Tibial artery (tissue), 4 donors: Measurements from ENCODE around the gene POPDC2.

Source experiments
- DNase-seq, 2 donors: peaks; one replicate each; pipeline ENCODE4 v3.0.0-alpha.2; 2019
- H3K27ac ChIP-seq, 2 donors: fragments of 200-600 bp; sonication (generic) in 1 of 2; 1 replicate in 1 of 2; 2 replicates in 1 of 2; pipeline ENCODE4 v1.5.1; 2018 to 2019; ENCODE audit warnings: mild to moderate bottlenecking in 1 of 2
- H3K27me3 ChIP-seq, 2 donors: fragments of 200-600 bp; sonication (generic) in 1 of 2; one replicate each; pipeline versions ENCODE4 v1.5.1 to v1.6.0; 2016 to 2019
- H3K36me3 ChIP-seq, 3 donors: fragments of 200-600 bp; sonication (generic) in 2 of 3; one replicate each; pipeline ENCODE4 v1.5.1; 2016 to 2019; ENCODE audit warnings: mild to moderate bottlenecking in 2 of 3
- H3K4me1 ChIP-seq, 4 donors: fragments of 200-600 bp; sonication (generic) in 2 of 4; 1 replicate in 3 of 4; 2 replicates in 1 of 4; pipeline ENCODE4 v1.5.1; 2016 to 2019
- H3K4me3 ChIP-seq, 2 donors: fragments of 200-600 bp; sonication (generic) in 1 of 2; 1 replicate in 1 of 2; 2 replicates in 1 of 2; pipeline ENCODE4 v1.5.1; 2018 to 2019; ENCODE audit warnings: mild to moderate bottlenecking in 2 of 2
- H3K9me3 ChIP-seq, 3 donors: fragments of 200-600 bp; sonication (generic) in 1 of 3; one replicate each; pipeline ENCODE4 v1.5.1; 2016 to 2019
- intact Hi-C: fragments of 100-400 bp; cut with DNase I; formaldehyde crosslinking; loops from one replicate; pipeline ENCODE4 v1.15.0; 2023; ENCODE audit warnings: low total_unique reads
- TF ChIP-seq, protein P1 (sequence below), 2 experiments: fragments of 200-600 bp in 1 of 2; fragments of 450-650 bp in 1 of 2; IDR thresholded peaks; one replicate each; pipeline ENCODE4 v1.5.1; 2017 to 2019; ENCODE audit warnings: antibody characterized with exemption in 2 of 2, mild to moderate bottlenecking in 1 of 2, moderate library complexity in 1 of 2

Gene POPDC2, protein sequence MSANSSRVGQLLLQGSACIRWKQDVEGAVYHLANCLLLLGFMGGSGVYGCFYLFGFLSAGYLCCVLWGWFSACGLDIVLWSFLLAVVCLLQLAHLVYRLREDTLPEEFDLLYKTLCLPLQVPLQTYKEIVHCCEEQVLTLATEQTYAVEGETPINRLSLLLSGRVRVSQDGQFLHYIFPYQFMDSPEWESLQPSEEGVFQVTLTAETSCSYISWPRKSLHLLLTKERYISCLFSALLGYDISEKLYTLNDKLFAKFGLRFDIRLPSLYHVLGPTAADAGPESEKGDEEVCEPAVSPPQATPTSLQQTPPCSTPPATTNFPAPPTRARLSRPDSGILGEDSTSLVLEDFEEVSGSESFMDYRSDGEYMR

DNA sequence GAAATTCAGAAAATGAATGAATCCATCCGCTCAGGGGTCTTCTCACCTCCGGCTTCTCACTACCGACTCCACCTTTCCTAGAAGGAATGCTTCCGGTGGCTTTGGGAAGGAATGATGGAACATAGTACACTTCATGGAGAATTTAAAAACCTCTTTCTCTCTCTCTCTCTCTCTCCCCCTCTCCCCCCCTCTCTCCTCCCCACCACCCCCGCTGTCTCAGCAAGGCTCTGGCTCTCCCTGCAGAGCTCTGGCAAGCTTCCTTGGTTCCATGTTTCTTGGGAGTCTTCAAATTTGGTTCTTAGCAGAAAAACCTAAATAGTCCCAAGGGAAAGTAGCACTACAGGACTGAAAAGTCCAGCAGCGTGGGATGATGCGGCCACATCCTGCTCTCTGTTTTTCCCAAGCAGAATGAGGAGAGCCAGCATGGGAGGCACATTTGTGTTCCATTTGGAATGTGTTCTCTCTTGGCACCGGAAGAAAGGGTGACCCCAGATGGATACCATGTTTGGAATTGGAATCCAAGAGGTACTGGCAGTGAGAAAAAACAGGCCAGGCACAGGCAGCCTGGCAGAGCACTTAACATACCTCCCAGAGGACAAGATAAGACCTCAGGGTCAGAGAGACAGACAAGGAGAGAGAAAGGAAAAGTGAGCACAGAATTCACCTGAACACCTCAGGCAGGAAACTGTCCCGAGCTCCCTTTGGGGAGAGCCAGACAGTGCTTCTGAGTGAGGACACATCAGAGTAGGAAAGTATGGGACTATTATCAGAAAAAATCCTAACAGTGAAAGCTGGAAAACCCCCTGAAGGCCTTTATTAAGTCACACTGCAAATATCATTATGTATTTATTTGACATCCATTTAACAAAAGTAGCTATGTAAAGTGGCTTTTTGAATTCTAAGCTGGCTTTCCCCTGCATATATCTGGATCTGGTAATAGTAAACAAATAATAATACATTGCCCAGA lies at the start of gene POPDC2:
TSS of gene POPDC2 (minus strand) at position 116 of the 967 bp plus-strand sequence. CDS start 166 bp downstream, outside the sequence.
- H3K36me3 ChIP-seq: no peaks in the 10 kb centered on the region
- H3K27ac ChIP-seq: peak within 1 kb of the TSS; percentile 66 to 68
- H3K9me3 ChIP-seq: no peaks in the 10 kb centered on the region
- TF ChIP-seq, protein P1, sequence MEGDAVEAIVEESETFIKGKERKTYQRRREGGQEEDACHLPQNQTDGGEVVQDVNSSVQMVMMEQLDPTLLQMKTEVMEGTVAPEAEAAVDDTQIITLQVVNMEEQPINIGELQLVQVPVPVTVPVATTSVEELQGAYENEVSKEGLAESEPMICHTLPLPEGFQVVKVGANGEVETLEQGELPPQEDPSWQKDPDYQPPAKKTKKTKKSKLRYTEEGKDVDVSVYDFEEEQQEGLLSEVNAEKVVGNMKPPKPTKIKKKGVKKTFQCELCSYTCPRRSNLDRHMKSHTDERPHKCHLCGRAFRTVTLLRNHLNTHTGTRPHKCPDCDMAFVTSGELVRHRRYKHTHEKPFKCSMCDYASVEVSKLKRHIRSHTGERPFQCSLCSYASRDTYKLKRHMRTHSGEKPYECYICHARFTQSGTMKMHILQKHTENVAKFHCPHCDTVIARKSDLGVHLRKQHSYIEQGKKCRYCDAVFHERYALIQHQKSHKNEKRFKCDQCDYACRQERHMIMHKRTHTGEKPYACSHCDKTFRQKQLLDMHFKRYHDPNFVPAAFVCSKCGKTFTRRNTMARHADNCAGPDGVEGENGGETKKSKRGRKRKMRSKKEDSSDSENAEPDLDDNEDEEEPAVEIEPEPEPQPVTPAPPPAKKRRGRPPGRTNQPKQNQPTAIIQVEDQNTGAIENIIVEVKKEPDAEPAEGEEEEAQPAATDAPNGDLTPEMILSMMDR (IDR thresholded peaks at IDR 0.05): no peak
- intact Hi-C loops: no loop called here
- H3K4me1 ChIP-seq: peaks cover 0 to 30% (median 13%) of the 10 kb centered on the region in 4 donors
- H3K27me3 ChIP-seq: no peaks in the 10 kb centered on the region
- H3K4me3 ChIP-seq: no peak within 1 kb of the TSS
- no peak for DNase-seq

DNA sequence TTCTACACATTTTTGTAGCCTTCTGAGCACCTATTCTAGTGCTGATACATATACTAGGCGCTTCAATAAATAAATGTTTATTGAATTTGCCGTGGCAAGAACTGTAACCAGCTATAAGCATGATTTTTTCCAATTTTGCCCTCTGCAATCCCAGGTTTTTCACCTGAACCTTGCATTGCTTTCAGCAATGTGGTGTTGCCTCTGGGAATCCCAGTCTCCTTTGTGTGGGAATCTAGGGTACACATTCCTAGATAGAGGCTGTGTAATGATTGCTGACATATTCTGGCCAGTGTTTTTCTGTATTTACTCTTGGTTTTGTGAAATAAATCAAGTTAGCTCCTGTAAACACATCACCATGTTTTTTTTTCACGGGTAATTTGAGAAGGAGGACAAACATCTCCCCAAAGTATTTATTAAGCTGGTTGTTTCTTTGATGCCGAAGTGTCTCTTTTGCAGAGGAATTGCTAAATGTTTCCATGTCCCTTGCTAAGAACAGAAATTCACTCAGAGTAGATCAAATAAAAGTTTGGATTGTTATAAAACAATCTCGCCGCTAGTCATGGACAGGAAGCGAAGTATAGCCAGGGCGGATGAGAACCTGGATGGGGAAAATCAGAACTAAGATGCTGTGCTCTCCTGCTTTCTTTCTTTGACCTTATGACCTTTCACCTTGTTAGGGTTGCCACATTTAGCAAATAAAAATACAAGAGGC lies 43.6 kb upstream of the POPDC2 start:
- TF ChIP-seq, protein P1 (IDR thresholded peaks at IDR 0.05): no peak
- Histone ChIP-seq H3K27me3 (no peaks in the 10 kb centered on the region), H3K27ac (peak overlapping the region in 1 of 2 donors; percentile 58), H3K4me3 (peak overlapping the region; percentile 53 to 64), H3K4me1 (peaks cover 0 to 18% (median 7%) of the 10 kb centered on the region in 4 donors), H3K36me3 (peaks cover 0 to 12% (median 0%) of the 10 kb centered on the region in 3 donors), H3K9me3 (no peaks in the 10 kb centered on the region)
- intact Hi-C loops: loop anchor here (5.0 kb wide), 1 partner anchor 207 kb away; the partner anchor contains the start of gene TIMMDC1
- no peak for DNase-seq

DNA sequence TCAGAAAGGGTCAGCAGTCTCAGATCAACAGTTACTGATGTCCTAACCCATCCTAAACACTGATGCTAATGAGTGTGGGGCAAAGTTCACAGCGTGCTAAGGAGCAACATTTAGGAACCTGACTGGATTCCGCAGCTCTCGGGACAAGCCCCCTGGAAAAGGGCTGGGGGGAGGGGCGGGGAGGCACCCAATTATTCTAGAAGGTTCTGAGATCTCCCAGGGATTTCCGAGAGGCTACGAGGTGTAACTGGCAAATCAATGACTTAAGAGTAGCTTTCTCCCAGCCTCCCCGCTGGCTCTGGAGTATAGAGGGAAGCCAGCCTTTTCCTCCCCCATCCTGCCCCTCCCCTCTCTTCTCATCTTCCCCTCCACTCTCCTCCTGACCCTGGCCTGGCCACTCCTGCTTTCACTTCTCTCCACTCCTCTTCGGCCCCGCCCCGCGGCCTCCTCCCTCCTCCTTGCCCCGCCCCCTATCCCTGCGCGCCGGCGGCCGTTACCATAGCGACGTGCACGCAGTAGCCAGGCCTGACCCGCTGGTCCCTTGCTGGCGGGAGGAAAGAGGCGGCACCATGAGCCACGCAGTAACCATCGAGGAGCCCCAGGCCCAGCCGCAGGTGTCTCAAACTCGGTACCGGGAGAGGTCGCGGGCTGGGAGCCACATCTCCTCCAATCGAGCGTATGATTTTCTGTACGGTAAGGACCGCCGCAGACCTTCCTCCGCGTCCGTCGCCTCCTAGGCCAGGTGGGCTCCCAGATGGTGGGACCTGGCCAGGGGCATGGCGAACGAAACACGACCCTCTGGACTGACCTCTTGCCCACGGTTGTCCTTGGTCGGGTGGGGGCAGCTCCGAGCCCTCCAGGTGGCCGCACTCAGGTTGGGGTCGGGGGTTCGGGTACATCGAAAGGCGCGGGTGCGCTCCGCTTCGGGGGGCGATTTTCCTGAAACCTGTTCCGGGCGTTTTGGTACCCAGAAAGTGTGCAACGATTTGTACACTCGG lies 42.4 kb upstream of the POPDC2 start, which contains the start of gene CFAP91:
TSS of gene CFAP91 (plus strand) at position 493 of the 998 bp plus-strand sequence. CDS start at position 570, 77 bp downstream.
- H3K36me3 ChIP-seq: peaks cover 0 to 5% (median 0%) of the 10 kb centered on the region in 3 donors
- peak within 1 kb of the TSS; percentile 53 to 64 for H3K4me3 ChIP-seq
- H3K27ac ChIP-seq: peak within 1 kb of the TSS; percentile 49 to 58
- DNase-seq: peak; percentile 98
- TF ChIP-seq, protein P1 (IDR thresholded peaks at IDR 0.05): no peak
- peaks cover 0 to 18% (median 7%) of the 10 kb centered on the region in 4 donors for H3K4me1 ChIP-seq
- intact Hi-C loops: loop anchor here (5.0 kb wide), 1 partner anchor 206 kb away; the partner anchor contains the start of gene TIMMDC1
- no peaks in the 10 kb centered on the region for H3K27me3 ChIP-seq
- no peaks in the 10 kb centered on the region for H3K9me3 ChIP-seq

DNA sequence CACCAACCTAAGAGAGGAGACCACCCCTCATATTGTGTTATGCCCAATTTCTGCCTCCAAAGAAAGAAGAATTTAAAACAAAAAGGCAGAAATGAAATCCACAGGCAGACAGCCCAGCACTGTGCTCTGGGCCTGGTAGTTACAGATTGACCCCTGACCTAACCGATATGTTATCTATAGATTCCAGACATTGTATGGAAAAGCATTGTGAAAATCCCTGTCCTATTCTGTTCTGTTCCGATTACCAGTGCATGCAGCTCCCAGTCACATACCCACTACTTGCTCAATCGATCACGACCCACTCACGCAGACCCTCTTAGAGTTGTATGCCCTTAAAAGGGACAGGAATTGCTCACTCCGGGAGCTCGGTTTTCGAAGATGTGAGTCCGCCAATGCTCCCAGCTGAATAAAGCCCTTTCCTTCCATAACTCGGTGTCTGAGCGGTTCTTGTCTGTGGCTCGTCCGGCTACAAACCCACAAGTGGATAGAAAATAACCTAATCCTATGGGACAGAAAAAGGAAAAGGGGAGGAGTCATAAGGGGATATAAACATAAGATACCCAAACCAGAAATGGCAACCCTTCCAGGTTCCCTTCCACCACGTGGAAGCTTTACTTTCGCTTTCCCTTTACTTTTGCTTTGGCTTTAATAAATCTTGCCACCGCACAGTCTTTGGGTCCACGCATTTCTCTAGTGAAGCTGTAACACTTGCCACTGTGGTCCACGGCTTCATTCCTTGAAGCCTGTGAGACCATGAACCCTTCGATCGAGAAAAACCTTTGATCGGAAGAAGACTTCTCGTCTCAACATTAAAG lies 40.7 kb upstream of the POPDC2 start:
- Histone ChIP-seq H3K9me3 (no peaks in the 10 kb centered on the region), H3K4me1 (peaks cover 0 to 18% (median 7%) of the 10 kb centered on the region in 4 donors), H3K27me3 (no peaks in the 10 kb centered on the region), H3K36me3 (no peaks in the 10 kb centered on the region), H3K27ac (no peak overlapping the region), H3K4me3 (no peak overlapping the region)
- TF ChIP-seq, protein P1 (IDR thresholded peaks at IDR 0.05): no peak
- intact Hi-C loops: loop anchor here (5.0 kb wide), 1 partner anchor 204 kb away; the partner anchor contains the start of gene TIMMDC1
- DNase-seq: no peak
